Liver (tissue), 9 donors: ENCODE measurements around the gene TMEM63A. TPM values are rescaled to one million over a fixed set of nuclear protein-coding genes. Genes with fewer than 3 reads are reported as not detected.

Experiments used
- DNase-seq: peaks from one replicate; pipeline ENCODE4 v3.0.0-alpha.2; 2017; ENCODE audit warnings: low spot score
- H3K27ac ChIP-seq, 2 donors: one replicate each; pipeline ENCODE4 v1.7.0; 2013; ENCODE audit warnings: inconsistent platforms in 2 of 2, low read length in 2 of 2, control low read depth in 1 of 2, low read depth in 1 of 2, mild to moderate bottlenecking in 1 of 2
- H3K27me3 ChIP-seq, 4 donors: one replicate each; pipeline versions ENCODE4 v1.6.1 to v1.7.0; 2013; ENCODE audit warnings: low read length in 3 of 4, inconsistent platforms in 1 of 4, mild to moderate bottlenecking in 1 of 4, moderate library complexity in 1 of 4; ENCODE audit not compliant: control insufficient read depth in 4 of 4, insufficient read depth in 4 of 4
- H3K36me3 ChIP-seq, 4 donors: one replicate each; pipeline versions ENCODE4 v1.6.1 to v1.7.0; 2013; ENCODE audit warnings: low read length in 3 of 4, mild to moderate bottlenecking in 3 of 4, low read depth in 1 of 4, moderate library complexity in 1 of 4; ENCODE audit not compliant: control insufficient read depth in 4 of 4, insufficient read depth in 3 of 4
- H3K4me1 ChIP-seq, 4 donors: one replicate each; pipeline versions ENCODE4 v1.6.1 to v1.7.0; 2013; ENCODE audit warnings: low read length in 3 of 4, mild to moderate bottlenecking in 3 of 4, moderate library complexity in 1 of 4; ENCODE audit not compliant: control insufficient read depth in 4 of 4, insufficient read depth in 4 of 4
- H3K4me3 ChIP-seq, 3 donors: one replicate each; pipeline versions ENCODE4 v1.6.1 to v1.7.0; 2013; ENCODE audit warnings: low read length in 3 of 3, control low read depth in 1 of 3, low read depth in 1 of 3, mild to moderate bottlenecking in 1 of 3
- H3K9ac ChIP-seq, 2 donors: one replicate each; pipeline ENCODE4 v1.7.0; 2013; ENCODE audit warnings: low read length in 2 of 2, mild to moderate bottlenecking in 2 of 2, moderate library complexity in 2 of 2, control low read depth in 1 of 2, low read depth in 1 of 2
- H3K9me3 ChIP-seq, 4 donors: one replicate each; pipeline versions ENCODE4 v1.6.1 to v1.7.0; 2013; ENCODE audit warnings: low read length in 3 of 4; ENCODE audit not compliant: control insufficient read depth in 4 of 4
- EGR1 ChIP-seq, 2 donors: IDR thresholded peaks; 2 replicates each; pipeline ENCODE4 v1.6.1; 2016 to 2018; ENCODE audit warnings: antibody characterized with exemption in 2 of 2, low read depth in 2 of 2
- FOXA1 ChIP-seq: IDR thresholded peaks from 2 replicates; pipeline ENCODE4 v1.6.1; 2016; ENCODE audit warnings: antibody characterized with exemption
- FOXA2 ChIP-seq: IDR thresholded peaks from 2 replicates; pipeline ENCODE4 v1.6.1; 2016; ENCODE audit warnings: antibody characterized with exemption
- GABPA ChIP-seq, 2 donors: IDR thresholded peaks in 1 of 2; conservative IDR thresholded peaks in 1 of 2; 2 replicates each; pipeline ENCODE4 v1.6.1; 2016; ENCODE audit warnings: antibody characterized with exemption in 2 of 2, mild to moderate bottlenecking in 1 of 2, moderate library complexity in 1 of 2
- HNF4A ChIP-seq, 2 donors: conservative IDR thresholded peaks; 2 replicates each; pipeline ENCODE4 v1.6.1; 2016; ENCODE audit warnings: antibody characterized with exemption in 2 of 2, mild to moderate bottlenecking in 2 of 2
- HNF4G ChIP-seq: IDR thresholded peaks from 2 replicates; pipeline ENCODE4 v1.6.1; 2016; ENCODE audit warnings: antibody characterized with exemption
- JUND ChIP-seq, 2 donors: IDR thresholded peaks; 2 replicates each; pipeline ENCODE4 v1.6.1; 2016; ENCODE audit warnings: antibody characterized with exemption in 2 of 2
- NR2F2 ChIP-seq: IDR thresholded peaks from 2 replicates; pipeline ENCODE4 v1.6.1; 2016; ENCODE audit warnings: antibody characterized with exemption
- RAD21 ChIP-seq, 2 donors: IDR thresholded peaks; 2 replicates each; pipeline ENCODE4 v1.6.1; 2016; ENCODE audit warnings: antibody characterized with exemption in 2 of 2, mild to moderate bottlenecking in 2 of 2
- RXRA ChIP-seq, 2 donors: IDR thresholded peaks; 2 replicates each; pipeline ENCODE4 v1.6.1; 2017 to 2018; ENCODE audit warnings: antibody characterized with exemption in 2 of 2, mild to moderate bottlenecking in 1 of 2
- SP1 ChIP-seq: IDR thresholded peaks from 2 replicates; pipeline ENCODE4 v1.6.1; 2018; ENCODE audit warnings: antibody characterized with exemption, mild to moderate bottlenecking
- TAF1 ChIP-seq: conservative IDR thresholded peaks from 2 replicates; pipeline ENCODE4 v1.6.1; 2016; ENCODE audit warnings: antibody characterized with exemption, mild to moderate bottlenecking
- YY1 ChIP-seq: IDR thresholded peaks from 2 replicates; pipeline ENCODE4 v1.6.1; 2016; ENCODE audit warnings: antibody characterized with exemption, mild to moderate bottlenecking
- WGBS: extraction: QIAGEN DNeasy Blood & Tissue Kit; methylation state at CpG from one replicate; pipeline ENCODE4 v1.1.7; 2013; 5-methylcytosine and 5-hydroxymethylcytosine counted together
- polyA plus RNA-seq, 2 donors: library from polyadenylated mRNA; stranded (reverse) in 1 of 2; unstranded in 1 of 2; fragments of 200-250 nt in 1 of 2; fragments of >200 nt in 1 of 2; fragmentation: Nextera tagmentation in 1 of 2; extraction: Ambion mirVana in 1 of 2; gene quantifications; one replicate each; pipeline versions ENCODE4 v1.2.1 to v1.2.3, GENCODE V29; 2013 to 2015
- total RNA-seq, 2 donors: library from RNA; depleted of rRNA; stranded (reverse); fragments of >200 nt; gene quantifications; one replicate each; pipeline ENCODE4 v1.2.3, GENCODE V29; 2014
- TF ChIP-seq, protein P1 (sequence below): IDR thresholded peaks from 2 replicates; pipeline ENCODE4 v1.6.1; 2016; ENCODE audit warnings: antibody characterized with exemption
- TF ChIP-seq, protein P2 (sequence below): IDR thresholded peaks from 2 replicates; pipeline ENCODE4 v1.6.1; 2016; ENCODE audit warnings: antibody characterized with exemption
- TF ChIP-seq, protein P3 (sequence below): fragments of 150-350 bp; IDR thresholded peaks from 2 replicates; pipeline ENCODE4 v1.5.1; 2017; ENCODE audit warnings: improper control_type of control experiment, low read depth, low read length; ENCODE audit not compliant: missing input control
- TF ChIP-seq, protein P4 (sequence below): IDR thresholded peaks from 2 replicates; pipeline ENCODE4 v1.6.1; 2016; ENCODE audit warnings: antibody characterized with exemption, mild to moderate bottlenecking
- TF ChIP-seq, protein P5 (sequence below): IDR thresholded peaks from 2 replicates; pipeline ENCODE4 v1.6.1; 2016; ENCODE audit warnings: antibody characterized with exemption
- donor health status: healthy.
- donor health status: healthy.
- donor health status: healthy.
- donor health status: healthy.
- donor health status: healthy.

TMEM63A gene
- total and polyA plus RNA-seq, 4 donors = 9.6 to 54.0 (median 11.6) TPM

DNA sequence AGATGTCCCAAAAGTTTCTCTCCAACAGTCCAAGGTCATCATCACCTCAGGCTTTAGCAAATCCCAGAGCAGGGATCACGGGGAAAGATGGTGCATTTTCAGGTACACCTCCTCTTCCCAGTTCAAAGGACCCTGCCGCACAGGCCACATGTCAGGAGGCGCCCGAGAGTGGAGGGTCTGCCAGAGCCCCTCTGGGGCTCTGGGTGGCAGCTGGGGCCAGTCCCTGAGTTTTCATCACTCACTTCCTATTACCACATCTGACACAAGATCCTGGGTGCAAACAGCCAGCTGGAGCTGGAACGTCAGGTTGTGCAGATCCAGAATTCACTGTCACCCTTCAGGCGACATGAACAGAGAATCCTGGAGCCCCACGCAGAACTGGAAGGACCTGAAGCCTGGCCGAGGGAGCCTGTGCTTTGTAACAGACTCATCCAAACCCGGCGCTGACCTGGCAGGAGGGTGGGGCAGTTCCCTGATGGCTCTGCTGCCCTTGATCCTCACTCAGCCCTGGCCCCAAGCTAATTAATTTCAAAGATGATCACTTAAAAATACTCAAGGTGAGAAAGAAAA, 8.8 kb downstream of the TMEM63A start:
- H3K36me3 ChIP-seq = peaks cover 4 to 55% (median 36%) of the 10 kb centered on the region in 4 donors
- no peaks in the 10 kb centered on the region for H3K9me3 ChIP-seq
- no peak overlapping the region for H3K4me3 ChIP-seq
- H3K27ac ChIP-seq = no peak overlapping the region
- no peak for TF ChIP-seq RXRA (IDR thresholded peaks at IDR 0.05)
- TF ChIP-seq HNF4G = no peak
- TF ChIP-seq TAF1 = no peak
- TF ChIP-seq EGR1 (IDR thresholded peaks at IDR 0.05; ENCODE audit: low read depth in 2 of 2) = no peak
- TF ChIP-seq, protein P1, sequence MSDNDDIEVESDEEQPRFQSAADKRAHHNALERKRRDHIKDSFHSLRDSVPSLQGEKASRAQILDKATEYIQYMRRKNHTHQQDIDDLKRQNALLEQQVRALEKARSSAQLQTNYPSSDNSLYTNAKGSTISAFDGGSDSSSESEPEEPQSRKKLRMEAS = no peak
- no peak for TF ChIP-seq FOXA1
- no peak for TF ChIP-seq HNF4A (conservative IDR thresholded peaks at IDR 0.05)
- TF ChIP-seq, protein P2, sequence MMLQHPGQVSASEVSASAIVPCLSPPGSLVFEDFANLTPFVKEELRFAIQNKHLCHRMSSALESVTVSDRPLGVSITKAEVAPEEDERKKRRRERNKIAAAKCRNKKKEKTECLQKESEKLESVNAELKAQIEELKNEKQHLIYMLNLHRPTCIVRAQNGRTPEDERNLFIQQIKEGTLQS = no peak
- no peak for TF ChIP-seq YY1
- TF ChIP-seq FOXA2 = no peak
- TF ChIP-seq GABPA (IDR thresholded peaks at IDR 0.05 in 1 of 2, conservative IDR thresholded peaks at IDR 0.05 in 1 of 2) = no peak
- no peak for TF ChIP-seq JUND (IDR thresholded peaks at IDR 0.05)
- TF ChIP-seq, protein P3, sequence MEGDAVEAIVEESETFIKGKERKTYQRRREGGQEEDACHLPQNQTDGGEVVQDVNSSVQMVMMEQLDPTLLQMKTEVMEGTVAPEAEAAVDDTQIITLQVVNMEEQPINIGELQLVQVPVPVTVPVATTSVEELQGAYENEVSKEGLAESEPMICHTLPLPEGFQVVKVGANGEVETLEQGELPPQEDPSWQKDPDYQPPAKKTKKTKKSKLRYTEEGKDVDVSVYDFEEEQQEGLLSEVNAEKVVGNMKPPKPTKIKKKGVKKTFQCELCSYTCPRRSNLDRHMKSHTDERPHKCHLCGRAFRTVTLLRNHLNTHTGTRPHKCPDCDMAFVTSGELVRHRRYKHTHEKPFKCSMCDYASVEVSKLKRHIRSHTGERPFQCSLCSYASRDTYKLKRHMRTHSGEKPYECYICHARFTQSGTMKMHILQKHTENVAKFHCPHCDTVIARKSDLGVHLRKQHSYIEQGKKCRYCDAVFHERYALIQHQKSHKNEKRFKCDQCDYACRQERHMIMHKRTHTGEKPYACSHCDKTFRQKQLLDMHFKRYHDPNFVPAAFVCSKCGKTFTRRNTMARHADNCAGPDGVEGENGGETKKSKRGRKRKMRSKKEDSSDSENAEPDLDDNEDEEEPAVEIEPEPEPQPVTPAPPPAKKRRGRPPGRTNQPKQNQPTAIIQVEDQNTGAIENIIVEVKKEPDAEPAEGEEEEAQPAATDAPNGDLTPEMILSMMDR = no peak
- no peaks in the 10 kb centered on the region for H3K27me3 ChIP-seq
- 91% methylated on average over 10 of the region's 10 CpGs for whole genome bisulfite sequencing
- no peak overlapping the region for H3K9ac ChIP-seq
- DNase-seq = no peak
- H3K4me1 ChIP-seq = peaks cover 4 to 16% (median 13%) of the 10 kb centered on the region in 4 donors

DNA sequence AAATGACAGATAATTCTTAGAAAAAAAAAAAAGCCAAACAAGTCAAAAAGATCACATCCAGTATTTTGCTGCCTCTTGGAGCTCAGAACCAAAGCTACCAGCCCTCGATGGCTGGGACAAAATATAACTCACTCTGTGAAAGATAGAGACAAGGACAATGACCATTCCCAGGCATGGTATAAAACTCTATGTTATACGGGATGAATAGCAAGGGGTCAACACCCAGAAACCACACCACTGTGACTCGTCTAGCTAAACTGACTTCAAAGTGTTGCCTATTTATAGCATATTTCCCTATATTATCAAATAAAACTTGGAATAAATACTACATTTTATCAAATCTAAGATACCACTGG, 10.1 kb downstream of the TMEM63A start:
- H3K4me3 ChIP-seq = no peak overlapping the region
- DNase-seq = no peak
- no peak overlapping the region for H3K27ac ChIP-seq
- WGBS = 81% methylated on average over 3 of the region's 3 CpGs
- H3K27me3 ChIP-seq = no peaks in the 10 kb centered on the region
- H3K9me3 ChIP-seq = no peaks in the 10 kb centered on the region
- peaks cover 0 to 3% (median under 1%) of the 10 kb centered on the region in 4 donors for H3K4me1 ChIP-seq
- H3K36me3 ChIP-seq = peaks cover 7 to 67% (median 46%) of the 10 kb centered on the region in 4 donors
- H3K9ac ChIP-seq = no peak overlapping the region
- TF ChIP-seq, protein P2 = no peak
- no peak for TF ChIP-seq EGR1 (IDR thresholded peaks at IDR 0.05; ENCODE audit: low read depth in 2 of 2)
- no peak for TF ChIP-seq SP1
- no peak for TF ChIP-seq YY1
- no peak for TF ChIP-seq HNF4G
- no peak for TF ChIP-seq RXRA (IDR thresholded peaks at IDR 0.05)
- TF ChIP-seq, protein P4, sequence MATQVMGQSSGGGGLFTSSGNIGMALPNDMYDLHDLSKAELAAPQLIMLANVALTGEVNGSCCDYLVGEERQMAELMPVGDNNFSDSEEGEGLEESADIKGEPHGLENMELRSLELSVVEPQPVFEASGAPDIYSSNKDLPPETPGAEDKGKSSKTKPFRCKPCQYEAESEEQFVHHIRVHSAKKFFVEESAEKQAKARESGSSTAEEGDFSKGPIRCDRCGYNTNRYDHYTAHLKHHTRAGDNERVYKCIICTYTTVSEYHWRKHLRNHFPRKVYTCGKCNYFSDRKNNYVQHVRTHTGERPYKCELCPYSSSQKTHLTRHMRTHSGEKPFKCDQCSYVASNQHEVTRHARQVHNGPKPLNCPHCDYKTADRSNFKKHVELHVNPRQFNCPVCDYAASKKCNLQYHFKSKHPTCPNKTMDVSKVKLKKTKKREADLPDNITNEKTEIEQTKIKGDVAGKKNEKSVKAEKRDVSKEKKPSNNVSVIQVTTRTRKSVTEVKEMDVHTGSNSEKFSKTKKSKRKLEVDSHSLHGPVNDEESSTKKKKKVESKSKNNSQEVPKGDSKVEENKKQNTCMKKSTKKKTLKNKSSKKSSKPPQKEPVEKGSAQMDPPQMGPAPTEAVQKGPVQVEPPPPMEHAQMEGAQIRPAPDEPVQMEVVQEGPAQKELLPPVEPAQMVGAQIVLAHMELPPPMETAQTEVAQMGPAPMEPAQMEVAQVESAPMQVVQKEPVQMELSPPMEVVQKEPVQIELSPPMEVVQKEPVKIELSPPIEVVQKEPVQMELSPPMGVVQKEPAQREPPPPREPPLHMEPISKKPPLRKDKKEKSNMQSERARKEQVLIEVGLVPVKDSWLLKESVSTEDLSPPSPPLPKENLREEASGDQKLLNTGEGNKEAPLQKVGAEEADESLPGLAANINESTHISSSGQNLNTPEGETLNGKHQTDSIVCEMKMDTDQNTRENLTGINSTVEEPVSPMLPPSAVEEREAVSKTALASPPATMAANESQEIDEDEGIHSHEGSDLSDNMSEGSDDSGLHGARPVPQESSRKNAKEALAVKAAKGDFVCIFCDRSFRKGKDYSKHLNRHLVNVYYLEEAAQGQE = no peak
- TF ChIP-seq FOXA2 = no peak
- TF ChIP-seq, protein P3 = no peak
- no peak for TF ChIP-seq HNF4A (conservative IDR thresholded peaks at IDR 0.05)
- TF ChIP-seq NR2F2 = no peak
- TF ChIP-seq RAD21 (IDR thresholded peaks at IDR 0.05) = no peak
- TF ChIP-seq JUND (IDR thresholded peaks at IDR 0.05) = no peak
- TF ChIP-seq, protein P5, sequence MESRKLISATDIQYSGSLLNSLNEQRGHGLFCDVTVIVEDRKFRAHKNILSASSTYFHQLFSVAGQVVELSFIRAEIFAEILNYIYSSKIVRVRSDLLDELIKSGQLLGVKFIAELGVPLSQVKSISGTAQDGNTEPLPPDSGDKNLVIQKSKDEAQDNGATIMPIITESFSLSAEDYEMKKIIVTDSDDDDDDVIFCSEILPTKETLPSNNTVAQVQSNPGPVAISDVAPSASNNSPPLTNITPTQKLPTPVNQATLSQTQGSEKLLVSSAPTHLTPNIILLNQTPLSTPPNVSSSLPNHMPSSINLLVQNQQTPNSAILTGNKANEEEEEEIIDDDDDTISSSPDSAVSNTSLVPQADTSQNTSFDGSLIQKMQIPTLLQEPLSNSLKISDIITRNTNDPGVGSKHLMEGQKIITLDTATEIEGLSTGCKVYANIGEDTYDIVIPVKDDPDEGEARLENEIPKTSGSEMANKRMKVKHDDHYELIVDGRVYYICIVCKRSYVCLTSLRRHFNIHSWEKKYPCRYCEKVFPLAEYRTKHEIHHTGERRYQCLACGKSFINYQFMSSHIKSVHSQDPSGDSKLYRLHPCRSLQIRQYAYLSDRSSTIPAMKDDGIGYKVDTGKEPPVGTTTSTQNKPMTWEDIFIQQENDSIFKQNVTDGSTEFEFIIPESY = no peak
- TF ChIP-seq, protein P1 = no peak
- TF ChIP-seq TAF1 = no peak
- TF ChIP-seq GABPA (IDR thresholded peaks at IDR 0.05 in 1 of 2, conservative IDR thresholded peaks at IDR 0.05 in 1 of 2) = no peak
- TF ChIP-seq FOXA1 = no peak
